Smooth muscle cell (in vitro differentiated cells): ENCODE measurements around the gene PPP1R12B. TPM values are rescaled to one million over a fixed set of nuclear protein-coding genes. Genes with fewer than 3 reads are reported as not detected.
"Not testable (repeated sequence)": the region's sequence is repeated elsewhere in the genome, so short reads cannot be mapped to it uniquely, and the experiment has no call there.

Experiments
- DNase-seq: peaks from one replicate; lab custom pipeline; 2025; ENCODE audit not compliant: unreplicated experiment; lab: John Stamatoyannopoulos, UW
- H2AFZ ChIP-seq: fragments of 200-600 bp; sonication (generic); 2 replicates; pipeline ENCODE4 v1.6.0; 2016; ENCODE audit warnings: antibody characterized with exemption, low read depth, mild to moderate bottlenecking
- H3F3A ChIP-seq: fragments of 200-600 bp; sonication (generic); 2 replicates; pipeline ENCODE4 v1.6.0; 2017; ENCODE audit warnings: antibody characterized with exemption, low read depth
- H3K27ac ChIP-seq: fragments of 200-600 bp; sonication (generic); 2 replicates; pipeline ENCODE4 v1.5.1; 2016; ENCODE audit warnings: low read depth, mild to moderate bottlenecking
- H3K27me3 ChIP-seq: fragments of 200-600 bp; sonication (generic); 2 replicates; pipeline ENCODE4 v1.6.1; 2016; ENCODE audit warnings: low read depth, mild to moderate bottlenecking
- H3K36me3 ChIP-seq: fragments of 200-600 bp; sonication (generic); 2 replicates; pipeline ENCODE4 v1.5.1; 2016; ENCODE audit warnings: low read depth
- H3K4me1 ChIP-seq: fragments of 200-600 bp; sonication (generic); 2 replicates; pipeline ENCODE4 v1.5.1; 2016; ENCODE audit warnings: low read depth
- H3K4me2 ChIP-seq: fragments of 200-600 bp; sonication (generic); 2 replicates; pipeline ENCODE4 v1.6.0; 2016; ENCODE audit warnings: mild to moderate bottlenecking
- H3K4me3 ChIP-seq: fragments of 200-600 bp; sonication (generic); 2 replicates; pipeline ENCODE4 v1.5.1; 2016; ENCODE audit warnings: mild to moderate bottlenecking
- H3K79me2 ChIP-seq: fragments of 200-600 bp; sonication (generic); 2 replicates; pipeline ENCODE4 v1.6.0; 2016; ENCODE audit warnings: low read depth, mild to moderate bottlenecking
- H3K9ac ChIP-seq: fragments of 200-600 bp; sonication (generic); 2 replicates; pipeline ENCODE4 v1.6.0; 2016; ENCODE audit warnings: low read depth
- H3K9me3 ChIP-seq: fragments of 200-600 bp; sonication (generic); replicated peaks from 2 replicates; pipeline ENCODE4 v1.5.1; 2016; ENCODE audit warnings: low read depth
- H4K20me1 ChIP-seq: fragments of 200-600 bp; sonication (generic); 2 replicates; pipeline ENCODE4 v1.6.0; 2016; ENCODE audit warnings: low read depth
- WGBS: methylation state at CpG from one replicate; pipeline ENCODE4 v1.1.7; 2016; ENCODE audit warnings: low lambda C conversion rate; 5-methylcytosine and 5-hydroxymethylcytosine counted together
- polyA plus RNA-seq: library from polyadenylated mRNA; unstranded; fragments of >200 nt; fragmentation: Nextera tagmentation; extraction: Ambion mirVana; gene quantifications from 2 replicates; pipeline ENCODE4 v1.2.1, GENCODE V29; 2016
- total RNA-seq: library from RNA; depleted of rRNA; stranded (reverse); fragments of >200 nt; gene quantifications from 2 replicates; pipeline ENCODE4 v1.2.3, GENCODE V29; 2014
- TF ChIP-seq, protein P1 (sequence below): fragments of 200-600 bp; sonication (generic); IDR thresholded peaks from 2 replicates; pipeline ENCODE4 v1.5.1; 2017; ENCODE audit warnings: borderline replicate concordance, mild to moderate bottlenecking, antibody characterized with exemption; ENCODE audit not compliant: insufficient read depth, poor library complexity, severe bottlenecking

PPP1R12B gene
- total and polyA plus RNA-seq, 2 experiments from 2014 or later = 2.8 to 6.7 TPM

DNA sequence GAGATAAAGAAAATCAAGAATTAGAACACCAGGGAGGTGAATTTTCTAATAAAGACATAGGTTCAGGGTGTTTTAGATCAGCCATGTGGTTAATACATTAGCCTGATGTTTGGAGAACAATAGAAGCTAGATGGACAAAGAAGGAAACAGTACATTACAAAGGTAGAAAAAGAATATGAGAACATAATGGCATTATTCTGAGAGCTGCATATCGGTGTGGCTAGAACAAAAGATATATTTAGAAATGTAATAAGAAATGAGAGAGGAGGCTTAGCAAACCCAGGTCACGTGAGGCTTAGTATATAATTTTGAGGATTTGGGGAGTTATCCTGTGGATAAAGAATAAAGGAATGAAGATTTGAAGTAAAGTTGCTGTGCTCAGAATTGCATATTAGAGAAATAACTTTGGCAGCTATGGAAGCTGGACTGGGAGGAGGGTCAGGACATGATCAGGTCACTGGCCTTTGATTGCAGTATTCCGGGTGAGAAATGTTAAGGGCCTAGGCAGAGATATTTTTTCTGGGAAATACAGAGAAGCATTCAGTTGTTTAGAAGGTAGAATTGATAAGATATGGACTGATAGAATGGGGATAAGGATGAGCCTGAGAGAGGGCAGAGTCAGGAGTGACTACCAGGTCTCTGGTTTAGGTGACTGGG is 197.3 kb downstream of the PPP1R12B start:
- not testable (repeated sequence) for H3K27ac ChIP-seq, DNase-seq, H3K9ac ChIP-seq, H3K4me1 ChIP-seq, H3K4me3 ChIP-seq, H2AFZ ChIP-seq, H4K20me1 ChIP-seq, H3K36me3 ChIP-seq, H3K9me3 ChIP-seq, H3K27me3 ChIP-seq, H3K79me2 ChIP-seq, H3F3A ChIP-seq
- WGBS = 70% methylated on average over 3 of the region's 3 CpGs
- H3K4me2 ChIP-seq = peak overlapping the region; percentile 70

- H3F3A ChIP-seq, H3K36me3 ChIP-seq, H3K79me2 ChIP-seq, H3K9ac ChIP-seq, DNase-seq, H4K20me1 ChIP-seq, H3K9me3 ChIP-seq, H3K4me1 ChIP-seq, H3K4me3 ChIP-seq, H2AFZ ChIP-seq, H3K27me3 ChIP-seq: not testable (repeated sequence)
- WGBS = 62% methylated on average over 3 of the region's 3 CpGs
- Histone ChIP-seq H3K4me2 (peak overlapping the region; percentile 70), H3K27ac (peak overlapping the region; percentile 31)
Measured at GRCh38 chr1:202546377-202546776, 197.9 kb downstream of the PPP1R12B start.

DNA sequence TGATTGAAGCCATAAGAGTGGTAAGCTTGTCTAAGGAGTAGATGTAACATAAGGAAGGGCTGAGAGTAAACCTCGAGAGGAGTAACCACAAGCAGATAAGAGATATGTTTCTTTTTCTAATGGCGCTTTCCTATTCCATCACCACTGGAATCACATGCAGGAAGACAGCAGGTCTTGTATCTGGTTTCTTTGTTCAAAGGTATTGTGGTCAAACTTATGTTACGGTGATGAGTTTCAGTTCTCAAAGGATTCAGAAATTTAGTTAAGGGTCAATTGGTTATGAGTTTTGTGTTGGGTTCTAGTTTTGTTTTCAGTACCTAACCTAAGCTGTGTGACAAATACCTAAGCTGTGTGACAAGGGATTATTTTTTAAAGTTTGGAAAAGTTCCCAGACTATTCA is 198.3 kb downstream of the PPP1R12B start:
- H3K9ac ChIP-seq, H2AFZ ChIP-seq, H3K79me2 ChIP-seq, H3K4me3 ChIP-seq, H3K36me3 ChIP-seq, H3K9me3 ChIP-seq, H4K20me1 ChIP-seq, H3K27me3 ChIP-seq, H3K4me1 ChIP-seq, H3F3A ChIP-seq, DNase-seq: not testable (repeated sequence)
- Histone ChIP-seq H3K27ac (peak overlapping the region; percentile 31), H3K4me2 (peak overlapping the region; percentile 70)
- 41% methylated on average over 3 of the region's 3 CpGs for whole genome bisulfite sequencing

- H3K9me3 ChIP-seq = no peaks in the 10 kb centered on the region
- no peaks in the 10 kb centered on the region for H3K27me3 ChIP-seq
- peak overlapping the region; percentile 70 for H3K4me2 ChIP-seq
- no peaks in the 10 kb centered on the region for H3K4me1 ChIP-seq
- H3F3A ChIP-seq = peaks cover 8% of the 10 kb centered on the region
- no peak overlapping the region for H2AFZ ChIP-seq
- H3K9ac ChIP-seq = no peak overlapping the region
- no peaks in the 10 kb centered on the region for H3K36me3 ChIP-seq
- no peak overlapping the region for H3K4me3 ChIP-seq
- no peak overlapping the region for H3K27ac ChIP-seq
- H4K20me1 ChIP-seq = no peaks in the 10 kb centered on the region
- DNase-seq = no peak
- TF ChIP-seq, protein P1, sequence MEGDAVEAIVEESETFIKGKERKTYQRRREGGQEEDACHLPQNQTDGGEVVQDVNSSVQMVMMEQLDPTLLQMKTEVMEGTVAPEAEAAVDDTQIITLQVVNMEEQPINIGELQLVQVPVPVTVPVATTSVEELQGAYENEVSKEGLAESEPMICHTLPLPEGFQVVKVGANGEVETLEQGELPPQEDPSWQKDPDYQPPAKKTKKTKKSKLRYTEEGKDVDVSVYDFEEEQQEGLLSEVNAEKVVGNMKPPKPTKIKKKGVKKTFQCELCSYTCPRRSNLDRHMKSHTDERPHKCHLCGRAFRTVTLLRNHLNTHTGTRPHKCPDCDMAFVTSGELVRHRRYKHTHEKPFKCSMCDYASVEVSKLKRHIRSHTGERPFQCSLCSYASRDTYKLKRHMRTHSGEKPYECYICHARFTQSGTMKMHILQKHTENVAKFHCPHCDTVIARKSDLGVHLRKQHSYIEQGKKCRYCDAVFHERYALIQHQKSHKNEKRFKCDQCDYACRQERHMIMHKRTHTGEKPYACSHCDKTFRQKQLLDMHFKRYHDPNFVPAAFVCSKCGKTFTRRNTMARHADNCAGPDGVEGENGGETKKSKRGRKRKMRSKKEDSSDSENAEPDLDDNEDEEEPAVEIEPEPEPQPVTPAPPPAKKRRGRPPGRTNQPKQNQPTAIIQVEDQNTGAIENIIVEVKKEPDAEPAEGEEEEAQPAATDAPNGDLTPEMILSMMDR = no peak
- H3K79me2 ChIP-seq = no peaks in the 10 kb centered on the region
Measured at GRCh38 chr1:202547215-202547614, 198.7 kb downstream of the PPP1R12B start.

GRCh38 chr1:202550088-202550487 is 201.6 kb downstream of the PPP1R12B start:
- H3K9ac ChIP-seq, H3K27ac ChIP-seq, H3K27me3 ChIP-seq, H3K9me3 ChIP-seq, H3K4me3 ChIP-seq, H3K4me2 ChIP-seq, DNase-seq, H2AFZ ChIP-seq, H4K20me1 ChIP-seq, H3K36me3 ChIP-seq, H3K79me2 ChIP-seq: not testable (repeated sequence)
- 83% methylated on average over 1 of the region's 1 CpG for WGBS
- H3F3A ChIP-seq = peaks cover 19% of the 10 kb centered on the region
- peaks cover 14% of the 10 kb centered on the region for H3K4me1 ChIP-seq
